ENCODE results near the gene KCP. TPM values are rescaled to one million over a fixed set of nuclear protein-coding genes. Genes with fewer than 3 reads are reported as not detected.

The KCP gene
- total RNA-seq, 1 donor = 1.1 TPM

DNA sequence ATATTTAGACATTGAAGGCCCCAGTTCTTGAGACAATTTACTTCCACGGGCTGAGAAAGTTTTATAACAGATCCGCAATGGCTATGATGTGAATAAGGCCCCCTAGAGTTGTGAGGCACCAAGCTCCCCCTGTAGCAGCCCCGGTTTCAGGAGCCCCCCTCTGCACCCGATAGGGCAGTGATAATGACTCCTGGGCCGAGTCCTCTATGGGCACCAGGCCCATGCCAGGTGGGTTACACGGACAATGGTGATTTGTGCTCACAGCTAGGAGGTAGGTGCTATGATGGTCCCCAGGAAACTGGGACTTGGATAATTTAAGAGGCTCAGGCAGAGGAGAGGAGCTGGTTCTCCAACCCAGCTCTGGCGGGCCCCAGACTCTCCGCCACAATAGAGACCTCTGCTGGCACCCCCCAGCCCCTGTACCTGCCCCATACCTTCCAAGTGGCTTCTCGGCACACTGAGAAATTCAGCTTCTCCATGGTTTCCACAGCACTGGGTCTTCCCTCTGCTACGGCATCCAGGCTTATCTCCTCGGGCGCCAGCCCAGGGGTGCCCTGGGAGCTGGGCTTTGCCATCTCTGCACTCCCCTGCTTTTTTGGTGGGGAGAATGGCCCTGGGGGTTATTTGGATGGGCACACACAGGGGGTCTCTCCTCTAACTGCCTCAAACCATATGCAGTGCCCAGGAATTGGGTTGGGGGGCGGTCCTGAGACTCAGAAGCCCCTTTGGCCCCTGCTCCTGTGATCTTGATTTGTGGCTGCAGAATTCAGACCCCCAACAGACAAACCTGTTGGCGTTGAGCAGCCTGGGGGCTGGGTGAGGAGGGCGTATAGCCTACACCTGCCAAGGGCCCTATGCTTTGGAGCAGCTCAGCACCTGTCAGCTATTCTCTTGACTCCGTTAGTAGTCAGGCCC, 12.2 kb upstream of the KCP start:
- DNase-seq (ENCODE audit: insufficient read length, low spot score, missing footprints) = peak; percentile 66
- no peak overlapping the region for H3K4me3 ChIP-seq (ENCODE audit: insufficient read depth, low read length)
- H3K4me1 ChIP-seq (ENCODE audit: insufficient read depth, low read length) = no peaks in the 10 kb centered on the region
- no peak overlapping the region for H3K4me2 ChIP-seq (ENCODE audit: insufficient read depth, low read length)
- no peaks in the 10 kb centered on the region for H3K9me3 ChIP-seq (ENCODE audit: low read depth, low read length)
- H4K20me1 ChIP-seq (ENCODE audit: insufficient read depth, low read length) = no peaks in the 10 kb centered on the region
- H3K79me2 ChIP-seq (ENCODE audit: insufficient read depth, low read length) = no peaks in the 10 kb centered on the region
- H3K27me3 ChIP-seq (ENCODE audit: insufficient read depth, low read length) = peaks cover 67% of the 10 kb centered on the region
- no peaks in the 10 kb centered on the region for H3K36me3 ChIP-seq (ENCODE audit: insufficient read depth, low read length)
- H2AFZ ChIP-seq (ENCODE audit: low read length) = no peak overlapping the region
- TF ChIP-seq, protein P1, sequence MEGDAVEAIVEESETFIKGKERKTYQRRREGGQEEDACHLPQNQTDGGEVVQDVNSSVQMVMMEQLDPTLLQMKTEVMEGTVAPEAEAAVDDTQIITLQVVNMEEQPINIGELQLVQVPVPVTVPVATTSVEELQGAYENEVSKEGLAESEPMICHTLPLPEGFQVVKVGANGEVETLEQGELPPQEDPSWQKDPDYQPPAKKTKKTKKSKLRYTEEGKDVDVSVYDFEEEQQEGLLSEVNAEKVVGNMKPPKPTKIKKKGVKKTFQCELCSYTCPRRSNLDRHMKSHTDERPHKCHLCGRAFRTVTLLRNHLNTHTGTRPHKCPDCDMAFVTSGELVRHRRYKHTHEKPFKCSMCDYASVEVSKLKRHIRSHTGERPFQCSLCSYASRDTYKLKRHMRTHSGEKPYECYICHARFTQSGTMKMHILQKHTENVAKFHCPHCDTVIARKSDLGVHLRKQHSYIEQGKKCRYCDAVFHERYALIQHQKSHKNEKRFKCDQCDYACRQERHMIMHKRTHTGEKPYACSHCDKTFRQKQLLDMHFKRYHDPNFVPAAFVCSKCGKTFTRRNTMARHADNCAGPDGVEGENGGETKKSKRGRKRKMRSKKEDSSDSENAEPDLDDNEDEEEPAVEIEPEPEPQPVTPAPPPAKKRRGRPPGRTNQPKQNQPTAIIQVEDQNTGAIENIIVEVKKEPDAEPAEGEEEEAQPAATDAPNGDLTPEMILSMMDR (IDR thresholded peaks at IDR 0.05; ENCODE audit: extremely low read depth, low read depth, low read length) = no peak
- no peak overlapping the region for H3K27ac ChIP-seq (ENCODE audit: low read depth, low read length)

DNA sequence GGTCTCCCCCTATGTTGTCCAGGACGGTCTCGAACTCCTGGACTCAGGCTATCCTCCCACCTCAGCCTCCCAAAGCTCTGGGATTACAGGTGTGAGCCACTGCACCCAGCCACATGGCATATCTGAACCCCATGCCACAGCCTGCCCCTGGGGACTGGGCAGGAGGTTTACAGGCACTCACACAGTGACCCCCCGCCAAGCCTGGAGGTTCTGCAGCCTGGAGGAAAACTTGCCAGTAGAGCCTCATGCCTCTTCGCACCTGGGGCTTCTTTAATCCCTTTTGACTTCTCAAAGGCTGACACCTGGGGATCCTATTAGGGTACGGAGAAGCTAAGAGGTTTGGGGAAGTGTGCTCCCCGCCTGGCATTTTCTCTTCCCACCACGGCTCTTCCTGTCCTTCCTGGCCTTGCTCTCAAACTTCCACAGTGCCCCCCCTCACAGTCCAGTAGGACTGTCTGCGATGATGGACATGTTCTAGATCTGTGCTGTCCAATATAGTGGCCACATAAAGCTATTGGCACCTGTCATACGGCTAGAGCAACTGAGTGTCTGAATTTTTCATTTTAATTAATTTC, 11.4 kb upstream of the KCP start:
- H3K79me2 ChIP-seq (ENCODE audit: insufficient read depth, low read length) = no peaks in the 10 kb centered on the region
- no peaks in the 10 kb centered on the region for H3K36me3 ChIP-seq (ENCODE audit: insufficient read depth, low read length)
- TF ChIP-seq, protein P1 (IDR thresholded peaks at IDR 0.05; ENCODE audit: extremely low read depth, low read depth, low read length) = no peak
- no peaks in the 10 kb centered on the region for H4K20me1 ChIP-seq (ENCODE audit: insufficient read depth, low read length)
- no peaks in the 10 kb centered on the region for H3K4me1 ChIP-seq (ENCODE audit: insufficient read depth, low read length)
- H2AFZ ChIP-seq (ENCODE audit: low read length) = no peak overlapping the region
- H3K27me3 ChIP-seq (ENCODE audit: insufficient read depth, low read length) = peaks cover 70% of the 10 kb centered on the region
- H3K4me3 ChIP-seq (ENCODE audit: insufficient read depth, low read length) = no peak overlapping the region
- H3K9me3 ChIP-seq (ENCODE audit: low read depth, low read length) = no peaks in the 10 kb centered on the region
- H3K4me2 ChIP-seq (ENCODE audit: insufficient read depth, low read length) = no peak overlapping the region
- DNase-seq (ENCODE audit: insufficient read length, low spot score, missing footprints) = peak; percentile 58
- H3K27ac ChIP-seq (ENCODE audit: low read depth, low read length) = no peak overlapping the region

DNA sequence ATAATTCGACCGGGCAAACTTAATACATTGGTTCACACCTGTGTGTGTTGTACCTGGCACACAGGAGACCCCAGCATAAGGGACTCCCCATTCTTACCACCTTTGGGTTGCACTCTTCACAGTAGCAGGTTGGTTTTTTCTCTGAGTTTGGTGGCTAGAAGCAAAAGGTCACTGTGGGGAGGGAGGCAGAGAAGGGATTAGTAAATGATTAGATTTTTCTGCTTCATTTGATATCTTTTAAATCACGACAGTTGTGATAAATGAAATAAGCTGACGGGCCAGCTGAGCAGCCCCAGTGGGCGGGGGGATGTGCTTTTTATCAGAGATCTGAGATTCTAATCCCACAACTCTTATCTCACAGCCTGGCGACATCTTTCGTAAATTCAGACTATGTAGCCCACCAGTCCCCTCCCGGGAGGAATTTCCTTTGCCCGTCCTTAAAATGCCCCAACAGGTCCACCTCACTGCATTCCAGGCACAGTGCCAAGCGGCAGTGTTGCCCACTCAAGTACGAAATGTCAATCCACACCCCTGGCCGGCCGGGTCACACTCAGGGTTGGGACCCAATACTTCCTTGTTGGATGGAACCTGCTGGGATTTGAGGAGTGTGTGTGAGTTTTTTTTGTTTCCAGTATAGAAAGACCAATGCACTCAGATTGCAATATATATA, 10.5 kb upstream of the KCP start:
- Histone ChIP-seq H3K4me1 (ENCODE audit: insufficient read depth, low read length) (no peaks in the 10 kb centered on the region), H3K36me3 (ENCODE audit: insufficient read depth, low read length) (no peaks in the 10 kb centered on the region), H4K20me1 (ENCODE audit: insufficient read depth, low read length) (no peaks in the 10 kb centered on the region), H3K27ac (ENCODE audit: low read depth, low read length) (no peak overlapping the region), H2AFZ (ENCODE audit: low read length) (no peak overlapping the region), H3K4me2 (ENCODE audit: insufficient read depth, low read length) (no peak overlapping the region), H3K9me3 (ENCODE audit: low read depth, low read length) (no peaks in the 10 kb centered on the region), H3K79me2 (ENCODE audit: insufficient read depth, low read length) (no peaks in the 10 kb centered on the region), H3K4me3 (ENCODE audit: insufficient read depth, low read length) (no peak overlapping the region), H3K27me3 (ENCODE audit: insufficient read depth, low read length) (peaks cover 73% of the 10 kb centered on the region)
- TF ChIP-seq, protein P1 (IDR thresholded peaks at IDR 0.05; ENCODE audit: extremely low read depth, low read depth, low read length) = no peak
- DNase-seq (ENCODE audit: insufficient read length, low spot score, missing footprints) = no peak
